HepG2 (cell line): Measurements from ENCODE around the gene OASL. TPM values are rescaled to one million over a fixed set of nuclear protein-coding genes. Genes with fewer than 3 reads are reported as not detected.

Experiments used
- ATAC-seq: fragments of 200-7000 bp; cut with Tn5 transposase; 3 replicates; pipeline ENCODE4 v1.9.1; 2020; ENCODE audit warnings: mild to moderate bottlenecking, moderate library complexity
- BruUV-seq: library from RNA; stranded (reverse); fragments of 400-500 nt; replicated peaks from 2 replicates; lab custom pipeline; 2021; lab: Mats Ljungman, UMichigan
- CTCF ChIA-PET: fragments of 300-600 bp; formaldehyde crosslinking; extraction: SDS; loops from one replicate; lab custom pipeline; 2021; ENCODE audit warnings: low total read pairs, inconsistent platforms, low intra/inter-chr PET ratio; lab: Yijun Ruan, JAX
- POLR2A ChIA-PET: fragments of 350-600 bp; sonication (Branson Sonifier 250); formaldehyde crosslinking; loops from one replicate; lab custom pipeline; 2020; ENCODE audit warnings: antibody characterized with exemption, inconsistent platforms; lab: Yijun Ruan, JAX
- DNase-seq: peaks from one replicate; pipeline ENCODE4 v3.0.0-alpha.2; 2015; ENCODE audit warnings: low spot score
- FAIRE-seq: peaks from 3 replicates; lab custom pipeline; 2011; peaks lifted over from hg19 to GRCh38; lab: Jason Lieb, UNC
- H2AFZ ChIP-seq: one replicate; pipeline ENCODE4 v1.6.1; 2011; ENCODE audit warnings: low read length, inconsistent platforms
- H3K27ac ChIP-seq: fragments of 300-600 bp; 3 replicates; pipeline ENCODE4 v1.8.0; 2011; ENCODE audit warnings: mixed run types, mild to moderate bottlenecking, mixed read lengths, low read length, inconsistent platforms; ENCODE audit not compliant: insufficient read depth; ENCODE audit errors: extremely low read length
- H3K27me3 ChIP-seq, 2 experiments: fragments of 200-600 bp in 1 of 2; 2 replicates in 1 of 2; 3 replicates in 1 of 2; pipeline versions ENCODE4 v1.6.0 to v1.8.0; 2011; ENCODE audit warnings: low read length in 2 of 2, mild to moderate bottlenecking in 2 of 2, moderate library complexity in 2 of 2, inconsistent platforms in 1 of 2; ENCODE audit not compliant: insufficient read depth in 2 of 2, control insufficient read depth in 1 of 2
- H3K36me3 ChIP-seq, 2 experiments: fragments of 200-600 bp in 1 of 2; replicated peaks in 1 of 2; 2 replicates in 1 of 2; 3 replicates in 1 of 2; pipeline versions ENCODE4 v1.5.1 to v1.8.0; 2011; ENCODE audit warnings: low read length in 2 of 2, inconsistent platforms in 1 of 2; ENCODE audit not compliant: insufficient read depth in 2 of 2, control insufficient read depth in 1 of 2
- H3K4me1 ChIP-seq: 2 replicates; pipeline ENCODE4 v1.5.1; 2012; ENCODE audit warnings: low read length, inconsistent platforms; ENCODE audit not compliant: insufficient read depth
- H3K4me2 ChIP-seq: 2 replicates; pipeline ENCODE4 v1.6.0; 2011; ENCODE audit warnings: low read depth, low read length, inconsistent platforms
- H3K4me3 ChIP-seq, 3 experiments: fragments of 200-600 bp in 1 of 3; sonication (generic), shearing (Covaris generic) in 1 of 3; replicated peaks in 1 of 3; 2 replicates each; pipeline ENCODE4 v1.5.1; 2011 to 2016; ENCODE audit warnings: low read length in 3 of 3, inconsistent platforms in 2 of 3, low read depth in 2 of 3, mild to moderate bottlenecking in 2 of 3, control low read depth in 1 of 3, mixed read lengths in 1 of 3; ENCODE audit not compliant: insufficient read depth in 1 of 3
- H3K79me2 ChIP-seq: one replicate; pipeline ENCODE4 v1.6.1; 2011; ENCODE audit warnings: low read length, inconsistent platforms; ENCODE audit not compliant: insufficient read depth
- H3K9ac ChIP-seq: 2 replicates; pipeline ENCODE4 v1.6.0; 2011; ENCODE audit warnings: mild to moderate bottlenecking, low read depth, low read length, inconsistent platforms; ENCODE audit not compliant: insufficient read depth
- H3K9me3 ChIP-seq: 2 replicates; pipeline ENCODE4 v1.5.1; 2012; ENCODE audit warnings: mild to moderate bottlenecking, low read length
- H4K20me1 ChIP-seq: 2 replicates; pipeline ENCODE4 v1.6.0; 2011; ENCODE audit warnings: inconsistent platforms, mild to moderate bottlenecking, low read length, moderate library complexity; ENCODE audit not compliant: insufficient read depth
- FOXK1 ChIP-seq: sonication (generic); formaldehyde crosslinking; IDR thresholded peaks from 2 replicates; pipeline ENCODE4 v1.4.0; 2020; ENCODE audit warnings: low read depth, missing genetic modification reagents, borderline replicate concordance
- MAFG ChIP-seq: sonication (generic); formaldehyde crosslinking; IDR thresholded peaks from 2 replicates; pipeline ENCODE4 v1.5.1; 2020; ENCODE audit warnings: mild to moderate bottlenecking, missing genetic modification reagents
- NFKB2 ChIP-seq: sonication (generic); formaldehyde crosslinking; IDR thresholded peaks from 2 replicates; pipeline ENCODE4 v1.4.0; 2020; ENCODE audit warnings: missing genetic modification reagents, borderline replicate concordance
- RNF219 ChIP-seq: sonication (generic); formaldehyde crosslinking; IDR thresholded peaks from 2 replicates; pipeline ENCODE4 v1.5.0; 2020; ENCODE audit warnings: mild to moderate bottlenecking, missing genetic modification reagents
- ZNF646 ChIP-seq: sonication (generic); formaldehyde crosslinking; IDR thresholded peaks from 2 replicates; pipeline ENCODE4 v1.9.0; 2021; ENCODE audit warnings: mild to moderate bottlenecking, missing genetic modification reagents
- WGBS: methylation state at CpG from one replicate; pipeline ENCODE4 v1.1.6; 2017; ENCODE audit warnings: low lambda C conversion rate; 5-methylcytosine and 5-hydroxymethylcytosine counted together
- in situ Hi-C: cut with HindIII; loops from 2 replicates; pipeline ENCODE4 v1.10.0; 2017; ENCODE audit warnings: low pct_unique_long_range_greater_than_20kb; ENCODE audit not compliant: extremely low pct_ligation_motif_present
- intact Hi-C: fragments of 100-400 bp; cut with micrococcal nuclease; formaldehyde crosslinking; loops from one replicate; pipeline ENCODE4 v1.10.0; 2022; ENCODE audit not compliant: unreplicated experiment
- polyA plus RNA-seq, 8 experiments: library from polyadenylated mRNA; depleted of rRNA in 3 of 8; stranded (reverse) in 7 of 8; unstranded in 1 of 8; fragments of >200 nt; fragmentation: Illumina TruSeq in 4 of 8; extraction: Trizol in 4 of 8; gene quantifications; 2 replicates each; pipeline versions ENCODE4 v1.2.1 to v1.2.3, GENCODE V29; 2011 to 2016; ENCODE audit warnings: low read depth in 4 of 8, missing spikeins in 1 of 8, mixed read lengths in 1 of 8; ENCODE audit not compliant: insufficient read depth in 1 of 8
- total RNA-seq, 5 experiments: library from RNA; depleted of rRNA; stranded (reverse); fragments of >200 nt; fragmentation: Illumina TruSeq; extraction: Trizol; gene quantifications; 2 replicates each; pipeline ENCODE4 v1.2.3, GENCODE V29; 2016; ENCODE audit warnings: low read depth in 1 of 5
- TF ChIP-seq, protein P1 (sequence below): sonication (generic); formaldehyde crosslinking; IDR thresholded peaks from 2 replicates; pipeline ENCODE4 v1.8.1; 2022; ENCODE audit warnings: low read depth, mild to moderate bottlenecking, missing genetic modification reagents

Gene OASL
- total and polyA plus RNA-seq, 2 of the 13 experiments (the other 11 are each of a cell fraction or from before 2014, with no cell fraction given), result 0.11 to 0.22 TPM

DNA sequence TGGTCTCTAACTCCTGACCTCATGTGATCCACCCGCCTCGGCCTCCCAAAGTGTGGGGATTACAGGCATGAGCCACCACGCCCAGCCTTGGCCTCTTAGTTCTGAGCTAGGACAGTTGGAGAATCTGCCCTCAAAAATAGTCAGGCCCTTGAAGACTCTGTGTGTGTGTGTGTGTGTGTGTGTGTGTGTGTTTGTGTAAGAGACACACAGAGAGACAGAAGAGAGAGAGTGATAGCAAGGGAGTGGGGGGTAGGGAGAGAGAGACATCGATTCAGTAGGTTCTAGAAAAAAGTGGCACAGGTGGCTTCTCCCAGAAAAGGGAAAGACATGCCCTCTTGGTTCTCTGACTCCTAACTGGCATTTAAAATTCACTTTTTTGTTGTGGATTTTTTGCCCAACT is 55.3 kb downstream of the OASL start:
- DNase-seq, result no peak
- ChIA-PET POLR2A (interaction anchor here (0.9 to 6.9 kb wide), 10 partner anchors 9 to 593 kb away, joined by 3 to 99 read pairs (median 6); no protein-coding TSS in a partner anchor), CTCF (no interaction called here)
- Histone ChIP-seq H3K4me3 (peak overlapping the region in 1 of 3 experiments; percentile 35; a peak in 1 of 6 replicates), H2AFZ (no peak overlapping the region), H3K36me3 (peaks cover 8 to 16% of the 10 kb centered on the region in 2 experiments), H3K9ac (peak overlapping the region; percentile 54), H3K4me2 (peak overlapping the region; percentile 71), H3K79me2 (peaks cover 55% of the 10 kb centered on the region), H3K27me3 (no peaks in the 10 kb centered on the region; a peak in 1 of 5 replicates), H3K4me1 (peaks cover 45% of the 10 kb centered on the region), H3K27ac (peak overlapping the region; percentile 75), H3K9me3 (no peaks in the 10 kb centered on the region), H4K20me1 (no peaks in the 10 kb centered on the region)
- TF ChIP-seq MAFG (CRISPR knock-in tag), result no peak
- TF ChIP-seq RNF219 (CRISPR knock-in tag), result no peak
- TF ChIP-seq FOXK1, result no peak
- TF ChIP-seq, protein P1, sequence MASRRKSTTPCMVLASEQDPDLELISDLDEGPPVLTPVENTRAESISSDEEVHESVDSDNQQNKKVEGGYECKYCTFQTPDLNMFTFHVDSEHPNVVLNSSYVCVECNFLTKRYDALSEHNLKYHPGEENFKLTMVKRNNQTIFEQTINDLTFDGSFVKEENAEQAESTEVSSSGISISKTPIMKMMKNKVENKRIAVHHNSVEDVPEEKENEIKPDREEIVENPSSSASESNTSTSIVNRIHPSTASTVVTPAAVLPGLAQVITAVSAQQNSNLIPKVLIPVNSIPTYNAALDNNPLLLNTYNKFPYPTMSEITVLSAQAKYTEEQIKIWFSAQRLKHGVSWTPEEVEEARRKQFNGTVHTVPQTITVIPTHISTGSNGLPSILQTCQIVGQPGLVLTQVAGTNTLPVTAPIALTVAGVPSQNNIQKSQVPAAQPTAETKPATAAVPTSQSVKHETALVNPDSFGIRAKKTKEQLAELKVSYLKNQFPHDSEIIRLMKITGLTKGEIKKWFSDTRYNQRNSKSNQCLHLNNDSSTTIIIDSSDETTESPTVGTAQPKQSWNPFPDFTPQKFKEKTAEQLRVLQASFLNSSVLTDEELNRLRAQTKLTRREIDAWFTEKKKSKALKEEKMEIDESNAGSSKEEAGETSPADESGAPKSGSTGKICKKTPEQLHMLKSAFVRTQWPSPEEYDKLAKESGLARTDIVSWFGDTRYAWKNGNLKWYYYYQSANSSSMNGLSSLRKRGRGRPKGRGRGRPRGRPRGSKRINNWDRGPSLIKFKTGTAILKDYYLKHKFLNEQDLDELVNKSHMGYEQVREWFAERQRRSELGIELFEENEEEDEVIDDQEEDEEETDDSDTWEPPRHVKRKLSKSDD (CRISPR knock-in tag), result 0 out of 2 replicates have a peak, but pooled peaks have one; percentile 15
- TF ChIP-seq ZNF646 (CRISPR knock-in tag), result peak; percentile 81
- TF ChIP-seq NFKB2 (CRISPR knock-in tag), result no peak
- in situ Hi-C loops (no loop called here), intact Hi-C loops (no loop called here)
- FAIRE-seq, result no peak
- 66% methylated on average over 4 of the region's 4 CpGs for WGBS
- no TSS peak for BruUV-seq
- ATAC-seq, result no peak
